Measurements from ENCODE around the gene HECTD1.

- TF ChIP-seq CTCF (IDR thresholded peaks at IDR 0.05; ENCODE audit: insufficient read depth, low read depth, low read length), result no peak
- TF ChIP-seq EZH2 (IDR thresholded peaks at IDR 0.05; ENCODE audit: insufficient read depth, low read length), result no peak
Measured at GRCh38 chr14:31209605-31210004, 2.0 kb upstream of the HECTD1 start.
